Stimulated activated CD8-positive, alpha-beta memory T cell treated with anti-CD3 and anti-CD28 coated beads, Interleukin-12 subunit alpha, Interleukin-12 subunit beta, amount 100 ng/mL, for 24 hours (primary cell): Measurements from ENCODE around the gene PTPRQ.
"Not testable (repeated sequence)": the region's sequence is repeated elsewhere in the genome, so short reads cannot be mapped to it uniquely, and the experiment has no call there.

Experiments used
- DNase-seq: peaks from one replicate; pipeline ENCODE4 v3.0.0-alpha.2; 2020; ENCODE audit errors: extremely low read depth

The PTPRQ gene

DNA sequence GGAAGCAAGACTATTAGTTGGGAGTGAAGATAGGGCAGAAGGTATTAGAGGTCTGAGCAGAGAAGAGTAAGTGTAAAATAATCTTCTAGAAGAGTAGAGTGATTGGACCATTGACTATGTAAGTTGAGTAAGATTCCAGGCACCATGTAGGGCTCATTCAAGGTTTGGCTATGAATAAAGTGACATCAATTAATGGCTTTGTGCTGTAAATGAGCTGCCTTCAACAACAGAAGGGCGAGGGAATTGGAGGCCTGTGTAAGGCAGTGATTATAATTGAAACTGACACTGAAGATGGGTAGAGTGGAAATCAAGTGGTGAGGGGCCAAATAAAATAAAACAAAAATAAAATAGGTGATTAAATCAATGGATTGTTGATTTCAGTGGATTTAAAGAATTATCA, 26.4 kb downstream of the PTPRQ start:
- no peak for DNase-seq

DNA sequence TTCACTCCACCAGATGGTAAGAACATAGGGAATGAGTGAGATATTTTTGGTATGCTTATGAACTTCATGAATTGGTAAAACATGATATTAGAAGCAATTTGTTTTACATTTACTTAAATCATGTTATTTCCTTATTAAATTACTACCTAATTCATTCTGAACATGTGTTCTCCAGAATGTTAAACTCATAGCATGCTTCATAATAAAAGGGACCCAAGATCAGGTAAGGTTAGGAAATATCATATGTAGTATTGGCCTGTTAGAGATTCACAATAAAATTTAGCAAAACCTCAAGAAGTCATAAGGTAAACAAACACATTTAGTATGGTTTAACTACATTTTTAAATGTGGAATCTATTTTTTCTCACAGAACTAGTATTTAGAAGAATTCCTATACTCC, 28.2 kb downstream of the PTPRQ start:
- DNase-seq, result no peak

DNA sequence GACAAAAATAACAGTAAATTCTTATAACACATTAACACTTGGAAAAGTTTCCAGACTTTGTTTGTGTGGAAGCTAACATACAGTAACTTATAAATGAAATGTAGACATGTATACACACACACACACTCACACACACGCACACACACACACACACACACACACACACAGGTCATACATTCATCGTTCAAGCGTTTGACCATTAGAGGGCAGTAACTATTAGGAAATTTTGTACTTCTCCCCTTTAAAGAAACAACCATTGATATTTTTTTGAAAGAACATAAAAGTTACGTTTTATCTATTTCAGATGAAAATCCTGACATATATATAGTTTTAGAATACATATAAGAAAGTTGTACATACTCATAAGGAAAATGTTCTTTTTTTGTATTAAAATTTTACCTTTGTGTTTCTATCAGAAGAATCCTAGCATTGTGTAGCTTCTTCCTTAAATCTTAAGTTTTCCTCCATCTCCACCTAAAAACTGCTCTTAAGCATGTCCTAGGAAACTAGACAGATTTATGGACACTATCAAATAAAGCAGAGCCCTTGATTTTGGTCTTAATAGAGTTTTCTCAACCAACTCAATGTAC, 29.0 kb downstream of the PTPRQ start:
- no peak for DNase-seq

DNA sequence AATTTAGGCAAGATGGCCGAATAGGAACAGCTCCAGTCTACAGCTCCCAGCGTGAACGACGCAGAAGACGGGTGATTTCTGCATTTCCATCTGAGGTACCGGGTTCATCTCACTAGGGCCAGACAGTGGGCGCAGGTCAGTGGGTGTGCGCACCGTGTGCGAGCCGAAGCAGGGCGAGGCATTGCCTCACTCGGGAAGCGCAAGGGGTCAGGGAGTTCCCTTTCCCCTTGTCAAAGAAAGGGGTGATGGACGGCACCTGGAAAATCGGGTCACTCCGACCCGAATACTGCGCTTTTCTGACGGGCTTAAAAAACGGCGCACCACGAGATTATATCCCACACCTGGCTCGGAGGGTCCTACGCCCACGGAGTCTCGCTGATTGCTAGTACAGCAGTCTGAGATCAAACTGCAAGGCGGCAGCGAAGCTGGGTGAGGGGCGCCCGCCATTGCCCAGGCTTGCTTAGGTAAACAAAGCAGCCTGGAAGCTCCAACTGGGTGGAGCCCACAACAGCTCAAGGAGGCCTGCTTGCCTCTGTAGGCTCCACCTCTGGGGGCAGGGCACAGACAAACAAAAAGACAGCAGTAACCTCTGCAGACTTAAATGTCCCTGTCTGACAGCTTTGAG, 33.6 kb downstream of the PTPRQ start:
- not testable (repeated sequence) for DNase-seq

DNA sequence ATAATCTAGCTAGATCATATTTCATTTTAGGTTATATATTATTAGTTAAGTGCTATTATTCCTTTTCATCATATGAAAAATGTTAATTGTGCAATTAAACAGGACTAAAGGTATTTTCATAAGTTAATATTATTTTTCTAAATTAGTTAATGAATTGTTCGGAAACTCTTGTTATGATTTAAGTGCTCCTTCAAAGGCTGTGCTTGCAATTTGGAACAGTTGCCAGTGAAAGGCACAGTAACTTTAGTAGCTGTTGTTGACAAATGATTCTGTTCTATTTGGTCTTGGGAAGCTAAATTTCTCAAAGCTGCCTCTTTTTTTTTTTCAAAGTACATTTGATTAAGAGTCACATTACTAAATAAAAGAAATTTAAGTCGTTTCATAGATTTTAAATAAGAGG, 40.7 kb downstream of the PTPRQ start:
- no peak for DNase-seq

DNA sequence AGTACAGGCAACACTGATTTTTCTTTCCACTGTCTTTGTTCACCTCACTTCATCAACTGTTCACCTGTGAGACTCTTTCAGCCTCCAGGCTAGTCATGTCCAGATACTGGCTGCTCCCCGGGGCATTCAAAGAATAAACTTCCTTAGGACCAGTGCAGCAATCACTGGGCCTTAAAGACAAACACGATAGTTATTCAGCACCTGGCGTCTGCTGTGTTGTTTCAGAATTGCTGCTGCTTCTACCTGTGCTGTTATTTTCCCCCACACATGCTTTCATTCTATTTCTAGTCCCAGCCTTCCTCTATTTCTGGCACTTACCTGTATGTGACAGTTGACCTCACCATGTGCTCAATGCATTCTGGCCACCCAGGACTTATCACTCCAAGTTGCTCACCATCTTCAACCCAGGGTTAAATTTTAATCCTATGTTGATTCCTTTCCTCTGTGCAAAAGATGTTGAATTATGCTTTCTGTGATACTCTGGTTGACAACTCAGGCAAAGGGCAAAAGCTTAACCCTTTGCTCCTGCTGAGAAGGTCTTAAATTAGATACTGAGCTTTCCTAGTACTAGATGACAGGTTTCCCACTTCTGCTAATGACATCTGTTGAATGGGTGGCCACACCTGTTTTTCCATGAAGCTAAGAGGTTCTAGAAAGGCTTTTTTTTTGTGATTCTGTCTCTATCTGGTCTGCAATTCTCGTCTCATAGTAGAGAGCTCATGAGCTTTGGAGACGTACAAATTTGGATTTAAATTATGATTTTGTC, 41.4 kb downstream of the PTPRQ start:
- DNase-seq, result no peak

DNA sequence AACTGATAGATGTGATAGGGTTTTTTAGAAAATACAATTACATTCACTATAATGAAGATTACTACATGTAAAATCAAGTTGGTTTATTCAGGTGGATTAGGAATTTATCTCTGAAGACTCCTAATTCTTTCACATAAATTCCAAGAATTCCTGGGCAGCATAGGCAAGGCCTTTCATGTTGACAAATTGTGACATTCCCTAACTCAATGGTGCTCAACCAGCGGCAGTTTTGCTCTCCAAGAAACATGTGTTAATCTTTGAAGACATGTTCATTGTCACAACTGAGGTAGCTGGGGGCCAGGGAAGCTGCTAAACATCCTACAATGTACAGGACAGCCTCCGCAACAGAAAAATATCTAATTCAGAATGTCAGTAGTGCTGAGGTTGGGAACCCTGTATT, 46.3 kb downstream of the PTPRQ start:
- DNase-seq, result no peak

DNA sequence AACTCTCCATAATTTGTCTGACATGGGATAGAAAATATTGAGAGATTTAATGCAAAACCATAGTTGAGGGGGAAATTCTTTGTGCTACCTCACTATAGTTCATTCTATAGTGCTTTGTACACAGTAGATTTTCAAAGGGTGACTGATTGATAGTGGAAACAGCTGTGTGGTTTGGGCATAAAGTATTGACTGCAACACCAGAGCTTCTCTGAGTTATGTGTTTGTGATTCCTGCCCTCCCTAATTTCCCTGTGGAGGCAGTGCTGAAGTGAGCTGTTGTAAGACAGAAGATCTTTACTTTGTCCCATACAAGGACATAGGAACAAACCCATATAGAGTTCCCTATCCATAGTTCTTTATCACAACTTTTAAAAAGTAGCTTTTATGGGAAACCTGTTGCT, 47.1 kb downstream of the PTPRQ start:
- DNase-seq, result no peak

DNA sequence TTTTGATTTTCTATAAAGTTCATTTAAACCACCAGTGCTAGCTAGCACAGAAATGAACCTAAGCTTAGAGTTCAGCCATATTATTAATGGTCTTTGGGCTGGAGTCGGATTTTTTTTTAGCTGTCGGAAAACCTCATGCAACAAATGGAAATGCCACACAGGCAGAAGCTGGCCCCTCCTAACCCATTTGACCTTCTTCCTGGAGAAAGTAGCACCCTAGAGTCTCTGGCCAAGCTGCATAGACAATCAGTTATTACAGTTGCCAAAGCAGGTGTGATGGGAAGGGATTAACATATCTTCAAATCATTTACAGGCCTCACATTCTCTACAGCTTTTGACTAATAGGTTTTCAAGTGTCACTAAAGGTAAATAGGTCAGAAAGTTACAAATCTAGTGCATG, 49.4 kb downstream of the PTPRQ start:
- no peak for DNase-seq

DNA sequence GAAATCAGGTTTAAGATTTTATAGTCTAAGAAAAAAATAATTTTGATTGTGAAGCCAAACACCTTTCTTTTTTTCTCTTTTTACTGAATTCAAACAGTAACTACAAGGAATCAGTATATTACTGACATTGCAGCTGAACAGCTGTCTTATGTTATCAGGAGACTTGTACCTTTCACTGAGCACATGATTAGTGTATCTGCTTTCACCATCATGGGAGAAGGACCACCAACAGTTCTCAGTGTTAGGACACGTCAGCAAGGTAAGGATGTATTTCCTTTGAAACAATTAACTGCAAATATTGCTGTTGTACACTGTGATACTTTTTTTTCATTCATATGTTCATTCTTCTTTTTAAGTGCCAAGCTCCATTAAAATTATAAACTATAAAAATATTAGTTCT, 50.8 kb downstream of the PTPRQ start:
- DNase-seq, result no peak

DNA sequence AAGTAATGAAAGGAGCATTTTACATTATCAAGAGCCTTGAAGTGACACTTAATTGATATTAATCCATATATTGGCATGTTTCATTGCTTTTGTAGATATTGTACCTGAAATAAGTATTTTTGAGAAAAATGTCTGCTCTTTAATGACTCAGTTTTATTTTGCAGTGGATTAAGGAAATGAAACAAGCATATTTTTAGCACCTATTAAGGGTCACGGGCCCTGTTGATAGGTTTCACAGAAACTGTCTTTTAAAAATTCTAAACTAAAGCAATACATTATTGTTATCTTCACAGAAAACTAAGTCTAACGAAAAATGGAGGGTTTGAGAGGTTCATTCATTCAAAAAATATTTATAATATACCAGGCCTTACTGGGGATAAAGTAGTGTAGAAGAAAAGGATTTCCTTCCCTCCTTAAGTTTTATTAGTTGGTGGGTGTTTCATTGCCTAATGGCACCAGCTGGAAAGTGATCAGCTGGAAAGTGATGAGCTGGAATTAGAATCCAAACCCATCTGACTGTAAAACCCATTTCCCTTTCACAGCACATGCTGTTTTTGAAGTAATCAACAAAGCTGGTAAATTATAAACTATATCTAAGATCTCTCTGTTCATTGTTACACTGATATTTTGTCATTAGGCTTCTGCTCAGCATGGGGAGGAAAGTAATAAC, 54.2 kb downstream of the PTPRQ start:
- no peak for DNase-seq

DNA sequence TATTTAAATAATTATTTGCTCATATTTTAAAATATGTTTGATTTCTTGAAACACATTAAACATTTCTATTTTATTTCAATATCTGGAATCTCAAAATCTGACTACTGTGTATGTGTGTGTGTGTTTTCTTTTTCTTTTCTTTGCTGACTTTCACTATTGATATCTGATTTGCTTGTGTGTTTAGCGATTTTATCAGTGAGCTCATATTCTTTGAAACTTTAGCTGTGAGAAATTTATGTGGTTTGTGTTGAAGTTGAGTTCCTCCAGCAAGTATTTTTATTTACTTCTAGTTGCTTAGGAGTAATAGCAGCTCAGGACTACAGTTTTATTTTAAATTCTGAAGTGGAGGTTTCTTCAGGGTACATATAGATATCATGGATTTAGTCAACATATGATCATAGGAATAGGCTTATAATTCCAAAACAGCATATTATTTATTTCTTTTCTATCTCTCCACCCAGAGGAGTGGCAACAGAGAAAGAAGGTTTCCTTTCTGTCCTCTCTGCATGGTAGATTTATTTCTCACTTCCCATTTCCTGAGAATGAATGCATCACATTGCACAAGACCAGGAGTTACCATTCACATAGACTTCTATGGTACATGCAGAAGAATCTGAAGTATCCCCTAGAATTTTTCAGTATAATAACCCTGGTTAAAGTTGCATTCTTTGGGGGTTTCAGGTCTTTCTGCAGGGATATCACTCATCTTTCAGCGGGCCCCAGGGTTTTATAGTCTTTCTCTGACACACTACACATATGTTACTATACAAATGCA, 60.5 kb downstream of the PTPRQ start:
- DNase-seq, result no peak

DNA sequence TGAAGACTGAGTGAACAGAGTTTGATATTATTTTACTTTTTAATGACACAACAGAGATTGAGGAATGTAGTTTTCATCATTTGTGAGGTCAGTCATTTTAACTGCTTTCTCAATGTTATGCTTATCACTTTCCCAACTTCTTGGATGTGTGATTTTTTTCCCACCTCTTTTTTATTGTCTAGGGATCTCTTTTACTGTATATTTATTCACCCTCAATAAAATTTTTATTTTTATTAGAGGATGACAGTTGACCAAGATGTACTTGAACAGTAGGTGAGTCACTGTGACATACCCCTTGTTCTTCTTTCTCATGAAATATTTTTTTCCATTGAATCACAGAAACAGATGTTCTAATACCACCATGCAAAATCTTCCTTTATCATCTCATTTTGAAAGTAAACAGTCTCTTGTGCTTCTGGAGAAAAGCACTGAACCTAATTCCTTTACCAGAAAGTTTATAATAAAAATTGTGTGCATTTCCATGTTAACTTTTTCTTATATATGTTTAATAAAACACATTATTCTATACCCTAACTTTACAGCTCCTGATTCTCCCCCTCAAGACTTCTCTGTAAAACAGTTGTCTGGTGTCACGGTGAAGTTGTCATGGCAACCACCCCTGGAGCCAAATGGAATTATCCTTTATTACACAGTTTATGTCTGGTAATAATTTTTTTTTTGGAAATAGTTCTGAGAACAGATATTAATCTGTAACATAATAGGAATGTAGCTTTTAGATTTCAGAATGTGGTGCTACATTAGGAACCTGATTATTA, 65.9 kb downstream of the PTPRQ start:
- no peak for DNase-seq

DNA sequence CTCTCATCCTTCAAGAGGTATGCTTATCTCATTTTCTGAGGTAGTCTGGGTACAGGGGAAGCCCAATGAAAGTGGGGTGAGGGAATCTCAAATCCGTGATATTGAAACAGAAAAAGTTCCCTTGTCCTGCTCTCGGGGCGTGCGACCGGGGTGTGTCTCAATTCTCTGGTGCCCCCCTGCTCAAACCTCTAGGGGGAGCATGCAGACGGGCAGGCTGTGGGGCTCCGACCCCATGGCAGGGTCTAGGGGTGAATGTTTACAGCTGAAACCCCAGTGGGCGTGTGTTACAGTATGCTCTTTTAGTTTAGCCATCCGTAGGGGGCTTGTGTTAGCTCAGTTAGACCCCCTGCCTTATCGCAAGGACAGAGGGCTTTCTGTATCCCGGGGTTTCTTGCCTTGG, 68.7 kb downstream of the PTPRQ start:
- no peak for DNase-seq

DNA sequence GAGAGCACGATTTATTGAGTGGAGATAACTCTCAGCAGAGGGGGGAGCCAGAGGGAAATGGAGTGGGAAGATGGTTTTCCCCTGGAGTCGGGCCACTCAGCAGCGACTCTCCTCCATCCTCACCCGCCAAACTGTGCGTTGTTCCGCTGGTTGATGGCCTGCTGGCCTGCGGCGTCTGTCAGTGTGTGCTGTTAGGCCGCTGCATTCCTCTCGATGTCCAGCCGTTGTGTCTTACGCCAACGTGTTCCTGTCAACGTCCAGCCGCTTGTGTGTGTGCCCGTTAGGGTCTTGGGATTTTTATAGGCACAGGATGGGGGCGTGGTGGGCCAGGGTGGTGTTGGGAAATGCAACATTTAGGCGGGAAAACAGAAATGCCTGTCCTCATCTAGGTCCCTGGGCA, 69.2 kb downstream of the PTPRQ start:
- no peak for DNase-seq

DNA sequence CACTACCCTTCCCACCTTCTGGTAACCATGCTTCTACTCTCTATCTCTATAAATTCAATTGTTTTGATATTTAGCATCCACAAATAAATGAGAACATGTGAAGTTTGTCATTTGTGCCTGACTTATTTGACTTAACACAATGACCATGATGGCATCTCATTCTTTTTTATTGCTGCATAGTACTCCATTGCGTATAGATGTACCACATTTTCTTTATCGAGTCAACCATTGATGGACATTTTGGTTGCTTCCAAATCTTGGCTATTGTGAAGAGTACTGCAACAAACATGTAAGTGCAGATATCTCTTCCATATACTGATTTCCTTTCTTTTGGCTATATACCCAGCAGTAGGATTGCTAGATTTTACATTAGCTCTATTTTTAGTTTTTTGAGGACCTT, 73.6 kb downstream of the PTPRQ start:
- no peak for DNase-seq

DNA sequence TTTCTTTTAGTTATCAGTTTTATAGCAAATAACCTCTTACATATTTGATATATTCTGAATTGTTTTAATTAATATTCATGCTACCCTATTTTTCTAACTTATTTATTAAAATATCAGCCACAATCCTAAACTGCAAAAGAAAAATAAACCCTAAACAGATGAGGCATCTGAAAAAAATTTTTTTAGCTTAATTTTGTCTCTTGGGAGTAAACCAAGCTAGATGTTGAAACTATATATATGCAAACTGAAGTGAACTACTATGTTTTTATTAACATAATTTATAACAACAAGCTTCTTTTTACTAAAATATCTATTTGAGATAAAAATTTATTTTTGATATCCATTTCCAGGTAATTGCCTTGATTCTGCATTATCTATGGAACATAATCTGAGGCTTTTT, 87.6 kb downstream of the PTPRQ start:
- no peak for DNase-seq

DNA sequence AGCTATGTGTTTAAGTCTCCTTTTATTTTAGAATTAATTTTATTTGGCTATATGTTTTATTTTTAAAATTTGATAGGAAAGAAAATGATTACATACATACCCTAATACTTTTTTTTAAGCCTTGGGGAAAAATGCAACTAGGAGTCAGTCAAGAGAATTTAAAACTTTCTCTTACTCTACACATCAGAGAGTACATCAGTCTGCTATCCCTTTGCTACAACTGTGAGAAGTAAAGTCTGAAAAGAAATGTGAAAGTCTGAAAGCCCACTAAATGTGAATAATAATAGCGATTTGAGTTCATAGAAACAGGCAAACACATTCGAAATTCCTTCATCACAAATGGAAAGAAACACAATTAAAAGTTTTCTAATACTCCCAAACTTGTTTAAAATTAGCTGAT, 95.0 kb downstream of the PTPRQ start:
- DNase-seq, result no peak

DNA sequence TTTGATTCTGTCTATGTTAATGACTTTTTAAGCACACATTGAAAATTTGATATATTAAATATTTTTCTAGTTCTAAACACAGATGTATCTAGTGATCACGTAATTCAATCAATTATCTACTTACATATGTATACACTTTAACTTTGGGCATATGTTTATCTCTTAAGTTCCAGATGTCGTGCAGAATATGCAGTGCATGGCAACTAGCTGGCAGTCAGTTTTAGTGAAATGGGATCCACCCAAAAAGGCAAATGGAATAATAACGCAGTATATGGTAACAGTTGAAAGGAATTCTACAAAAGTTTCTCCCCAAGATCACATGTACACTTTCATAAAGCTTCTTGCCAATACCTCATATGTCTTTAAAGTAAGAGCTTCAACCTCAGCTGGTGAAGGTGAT, 105.3 kb downstream of the PTPRQ start:
- no peak for DNase-seq

DNA sequence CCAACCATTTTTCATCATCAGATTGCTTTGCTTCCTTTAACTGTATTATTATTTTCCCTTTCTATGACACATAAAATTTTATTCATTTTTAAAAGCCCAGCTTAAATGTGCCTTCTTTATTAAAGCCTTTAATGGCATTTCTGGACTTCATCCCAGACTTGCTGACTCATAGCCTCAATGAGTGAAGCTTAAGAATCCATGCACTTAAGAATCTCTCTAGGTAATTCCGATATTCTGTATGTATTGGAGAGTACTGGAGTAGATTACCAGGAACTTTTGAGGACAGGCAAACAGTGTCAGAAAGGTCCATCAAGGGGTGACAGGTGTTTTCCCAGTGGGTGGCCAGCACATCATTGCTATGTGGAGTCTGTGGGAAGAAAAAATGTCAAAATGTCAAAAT, 107.9 kb downstream of the PTPRQ start:
- no peak for DNase-seq

DNA sequence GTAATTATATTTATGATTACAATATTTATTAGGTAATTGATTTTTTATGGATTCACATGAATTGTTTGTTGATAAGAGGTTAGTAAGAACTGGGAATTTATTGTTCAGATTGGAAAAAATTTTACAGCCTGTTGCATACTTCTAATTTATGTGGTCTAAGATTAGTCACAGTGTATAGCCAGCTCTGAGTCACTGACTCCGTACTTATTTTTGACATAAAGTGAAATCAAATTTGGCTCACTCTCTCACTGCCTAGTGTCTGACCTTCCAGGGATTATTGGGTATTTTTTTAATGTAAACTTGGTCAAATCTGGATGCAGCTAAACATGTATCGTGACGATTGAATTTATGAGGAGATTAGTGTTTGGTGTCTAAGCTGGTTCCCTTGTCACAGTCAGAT, 109.3 kb downstream of the PTPRQ start:
- DNase-seq, result no peak
